K562 (cell line): ENCODE measurements around the gene DSTYK. TPM values are rescaled to one million over a fixed set of nuclear protein-coding genes. Genes with fewer than 3 reads are reported as not detected.

Source experiments
- CEBPZ ChIP-seq: fragments of 150-350 bp; IDR thresholded peaks from 2 replicates; pipeline ENCODE4 v1.6.1; 2014; ENCODE audit warnings: low read depth, mild to moderate bottlenecking, low read length, borderline replicate concordance
- CREB3 ChIP-seq: fragments of 450-650 bp; conservative IDR thresholded peaks from 2 replicates; pipeline ENCODE4 v1.6.1; 2016; ENCODE audit warnings: missing genetic modification characterization, low read depth, mild to moderate bottlenecking, missing compliant biosample characterization, moderate library complexity
- HDAC1 ChIP-seq, 2 experiments: fragments of 450-650 bp; IDR thresholded peaks; 2 replicates each; pipeline ENCODE4 v1.6.1; 2016 to 2017; ENCODE audit warnings: inconsistent platforms in 1 of 2, mild to moderate bottlenecking in 1 of 2, moderate library complexity in 1 of 2
- MIER1 ChIP-seq: fragments of 450-650 bp; IDR thresholded peaks from 2 replicates; pipeline ENCODE4 v1.6.1; 2016; ENCODE audit warnings: antibody characterized with exemption, mild to moderate bottlenecking, low read depth
- NR2C2 ChIP-seq, 2 experiments: fragments of 200-800 bp in 1 of 2; sonication (Bioruptor generic) in 1 of 2; sonication (generic) in 1 of 2; formaldehyde crosslinking in 1 of 2; IDR thresholded peaks; 2 replicates each; pipeline versions ENCODE4 v1.6.1 to v1.8.0; 2016 to 2022; ENCODE audit warnings: mild to moderate bottlenecking in 1 of 2, missing compliant biosample characterization in 1 of 2, missing genetic modification characterization in 1 of 2, missing genetic modification reagents in 1 of 2
- ZBED1 ChIP-seq: IDR thresholded peaks from 2 replicates; pipeline ENCODE4 v1.6.1; 2014
- polyA plus RNA-seq, 8 experiments: library from polyadenylated mRNA; depleted of rRNA in 4 of 8; stranded (reverse) in 5 of 8; unstranded in 3 of 8; fragments of >200 nt; fragmentation: Nextera tagmentation in 2 of 8; fragmentation: Illumina TruSeq in 1 of 8; extraction: Ambion mirVana in 2 of 8; extraction: Trizol in 1 of 8; gene quantifications; 2 replicates each; pipeline versions ENCODE4 v1.2.1 to v1.2.3, GENCODE V29; 2011 to 2014; ENCODE audit warnings: inconsistent platforms in 1 of 8, missing spikeins in 1 of 8
- total RNA-seq, 7 experiments: library from RNA; depleted of rRNA in 6 of 7; stranded (reverse); fragments of >200 nt in 6 of 7; fragmentation: Illumina TruSeq in 2 of 7; extraction: Trizol in 2 of 7; gene quantifications; 2 replicates each; pipeline versions ENCODE4 v1.2.1 to v1.2.3, GENCODE V29; 2011 to 2021; ENCODE audit warnings: low replicate concordance in 1 of 7
- TF ChIP-seq, protein P1 (sequence below): sonication (generic); formaldehyde crosslinking; IDR thresholded peaks from 2 replicates; pipeline ENCODE4 v1.9.0; 2022; ENCODE audit warnings: mild to moderate bottlenecking, missing genetic modification reagents
- TF ChIP-seq, protein P2 (sequence below): fragments of 450-650 bp; IDR thresholded peaks from 2 replicates; pipeline ENCODE4 v1.6.1; 2017; ENCODE audit warnings: antibody characterized with exemption
- TF ChIP-seq, protein P3 (sequence below), 2 experiments: fragments of 450-650 bp; formaldehyde crosslinking in 1 of 2; IDR thresholded peaks; 2 replicates each; pipeline versions ENCODE4 v1.4.0 to v1.6.1; 2014 to 2020; ENCODE audit warnings: mild to moderate bottlenecking in 2 of 2, borderline replicate concordance in 1 of 2, low read depth in 1 of 2

The DSTYK gene
- total and polyA plus RNA-seq, 9 of the 15 experiments (the other 6 are each of a cell fraction or from before 2014, with no cell fraction given): 4.2 to 7.1 (median 6.2) TPM

DNA sequence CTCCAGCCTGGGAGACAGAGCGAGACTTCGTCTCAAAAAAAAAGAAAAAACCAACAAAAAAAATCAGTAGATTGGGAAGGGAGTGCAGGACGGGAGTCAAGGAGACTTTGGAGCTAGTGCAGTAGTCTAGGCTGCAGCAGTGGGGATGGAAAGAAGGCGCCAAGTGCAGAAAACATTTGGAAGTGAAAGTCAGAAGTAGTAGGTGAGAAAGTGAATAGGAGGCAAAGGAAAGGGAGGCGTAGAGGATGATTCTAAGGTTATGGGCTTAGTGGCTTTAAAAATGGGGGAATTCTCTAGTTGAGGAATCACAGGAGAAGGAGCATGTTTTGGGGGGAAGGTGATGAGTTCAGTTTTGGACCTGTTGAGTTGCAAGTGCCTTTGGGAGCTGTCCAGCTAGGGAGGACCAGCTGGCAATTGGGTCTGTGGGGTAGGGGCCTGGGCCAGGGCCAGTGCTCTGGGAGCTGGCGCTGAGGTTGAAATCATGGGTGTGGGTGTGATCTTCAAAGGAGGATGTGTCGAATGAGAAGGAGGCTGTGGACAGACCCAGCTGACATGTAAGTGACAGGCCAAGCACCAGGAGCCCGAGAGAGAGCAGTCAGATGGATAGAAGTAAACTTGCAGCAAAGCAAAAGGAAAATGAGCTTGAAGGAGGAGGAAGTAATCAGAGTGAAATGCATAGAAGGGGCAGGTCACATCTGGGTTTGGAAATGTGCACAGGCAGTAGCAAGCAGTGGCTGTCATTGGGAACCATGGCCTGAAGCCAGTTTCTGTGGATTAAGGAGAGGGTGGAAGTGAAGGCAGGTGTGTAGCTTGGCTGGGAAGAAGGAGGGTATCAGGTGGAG, 32.1 kb upstream of the DSTYK start (continued):
- TF ChIP-seq MIER1: 0 out of 2 replicates have a peak, but pooled peaks have one; percentile 70
- no peak for TF ChIP-seq CREB3 (tag)
- TF ChIP-seq ZBED1: no peak
- TF ChIP-seq CEBPZ: no peak
- TF ChIP-seq, protein P1, sequence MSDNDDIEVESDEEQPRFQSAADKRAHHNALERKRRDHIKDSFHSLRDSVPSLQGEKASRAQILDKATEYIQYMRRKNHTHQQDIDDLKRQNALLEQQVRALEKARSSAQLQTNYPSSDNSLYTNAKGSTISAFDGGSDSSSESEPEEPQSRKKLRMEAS (CRISPR knock-in tag): no peak
- no peak for TF ChIP-seq HDAC1 (IDR thresholded peaks at IDR 0.05)
- TF ChIP-seq, protein P2, sequence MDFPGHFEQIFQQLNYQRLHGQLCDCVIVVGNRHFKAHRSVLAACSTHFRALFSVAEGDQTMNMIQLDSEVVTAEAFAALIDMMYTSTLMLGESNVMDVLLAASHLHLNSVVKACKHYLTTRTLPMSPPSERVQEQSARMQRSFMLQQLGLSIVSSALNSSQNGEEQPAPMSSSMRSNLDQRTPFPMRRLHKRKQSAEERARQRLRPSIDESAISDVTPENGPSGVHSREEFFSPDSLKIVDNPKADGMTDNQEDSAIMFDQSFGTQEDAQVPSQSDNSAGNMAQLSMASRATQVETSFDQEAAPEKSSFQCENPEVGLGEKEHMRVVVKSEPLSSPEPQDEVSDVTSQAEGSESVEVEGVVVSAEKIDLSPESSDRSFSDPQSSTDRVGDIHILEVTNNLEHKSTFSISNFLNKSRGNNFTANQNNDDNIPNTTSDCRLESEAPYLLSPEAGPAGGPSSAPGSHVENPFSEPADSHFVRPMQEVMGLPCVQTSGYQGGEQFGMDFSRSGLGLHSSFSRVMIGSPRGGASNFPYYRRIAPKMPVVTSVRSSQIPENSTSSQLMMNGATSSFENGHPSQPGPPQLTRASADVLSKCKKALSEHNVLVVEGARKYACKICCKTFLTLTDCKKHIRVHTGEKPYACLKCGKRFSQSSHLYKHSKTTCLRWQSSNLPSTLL: no peak
- TF ChIP-seq, protein P3, sequence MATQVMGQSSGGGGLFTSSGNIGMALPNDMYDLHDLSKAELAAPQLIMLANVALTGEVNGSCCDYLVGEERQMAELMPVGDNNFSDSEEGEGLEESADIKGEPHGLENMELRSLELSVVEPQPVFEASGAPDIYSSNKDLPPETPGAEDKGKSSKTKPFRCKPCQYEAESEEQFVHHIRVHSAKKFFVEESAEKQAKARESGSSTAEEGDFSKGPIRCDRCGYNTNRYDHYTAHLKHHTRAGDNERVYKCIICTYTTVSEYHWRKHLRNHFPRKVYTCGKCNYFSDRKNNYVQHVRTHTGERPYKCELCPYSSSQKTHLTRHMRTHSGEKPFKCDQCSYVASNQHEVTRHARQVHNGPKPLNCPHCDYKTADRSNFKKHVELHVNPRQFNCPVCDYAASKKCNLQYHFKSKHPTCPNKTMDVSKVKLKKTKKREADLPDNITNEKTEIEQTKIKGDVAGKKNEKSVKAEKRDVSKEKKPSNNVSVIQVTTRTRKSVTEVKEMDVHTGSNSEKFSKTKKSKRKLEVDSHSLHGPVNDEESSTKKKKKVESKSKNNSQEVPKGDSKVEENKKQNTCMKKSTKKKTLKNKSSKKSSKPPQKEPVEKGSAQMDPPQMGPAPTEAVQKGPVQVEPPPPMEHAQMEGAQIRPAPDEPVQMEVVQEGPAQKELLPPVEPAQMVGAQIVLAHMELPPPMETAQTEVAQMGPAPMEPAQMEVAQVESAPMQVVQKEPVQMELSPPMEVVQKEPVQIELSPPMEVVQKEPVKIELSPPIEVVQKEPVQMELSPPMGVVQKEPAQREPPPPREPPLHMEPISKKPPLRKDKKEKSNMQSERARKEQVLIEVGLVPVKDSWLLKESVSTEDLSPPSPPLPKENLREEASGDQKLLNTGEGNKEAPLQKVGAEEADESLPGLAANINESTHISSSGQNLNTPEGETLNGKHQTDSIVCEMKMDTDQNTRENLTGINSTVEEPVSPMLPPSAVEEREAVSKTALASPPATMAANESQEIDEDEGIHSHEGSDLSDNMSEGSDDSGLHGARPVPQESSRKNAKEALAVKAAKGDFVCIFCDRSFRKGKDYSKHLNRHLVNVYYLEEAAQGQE (IDR thresholded peaks at IDR 0.05; ENCODE audit: borderline replicate concordance): peak; percentile 63
- TF ChIP-seq, protein P3 (CRISPR knock-in tag; IDR thresholded peaks at IDR 0.05; ENCODE audit: low read depth): no peak
- TF ChIP-seq NR2C2 (CRISPR knock-in tag; IDR thresholded peaks at IDR 0.05): no peak
- TF ChIP-seq NR2C2 (tag; IDR thresholded peaks at IDR 0.05): no peak
